Panc1 (cell line): ENCODE data around the gene CEP290. TPM values are rescaled to one million over a fixed set of nuclear protein-coding genes. Genes with fewer than 3 reads are reported as not detected.
"Not testable (repeated sequence)": the region's sequence is repeated elsewhere in the genome, so short reads cannot be mapped to it uniquely, and the experiment has no call there.

Experiments used
- ATAC-seq: fragments of 200-7000 bp; cut with Tn5 transposase; 2 replicates; pipeline ENCODE4 v1.9.1; 2020; ENCODE audit warnings: mild to moderate bottlenecking, moderate library complexity
- BruUV-seq: library from RNA; stranded (reverse); fragments of 400-500 nt; replicated peaks from 2 replicates; lab custom pipeline; 2021; lab: Mats Ljungman, UMichigan
- CTCF ChIA-PET: fragments of 300-600 bp; sonication (Branson Sonifier 250); formaldehyde crosslinking; loops from one replicate; lab custom pipeline; 2022; ENCODE audit warnings: antibody characterized with exemption; lab: Charles Lee
- POLR2A ChIA-PET: fragments of 300-600 bp; sonication (Branson Sonifier 250); formaldehyde crosslinking; loops from one replicate; lab custom pipeline; 2022; ENCODE audit warnings: antibody characterized with exemption; lab: Charles Lee
- DNase-seq: peaks from one replicate; pipeline ENCODE4 v3.0.0-alpha.2; 2010; ENCODE audit warnings: low read depth, low spot score
- H3K27ac ChIP-seq: 2 replicates; pipeline ENCODE4 v1.5.1; 2011; ENCODE audit warnings: mild to moderate bottlenecking, low read length, inconsistent platforms
- H3K27me3 ChIP-seq: fragments of 200-500 bp; sonication (Bioruptor generic); 2 replicates; pipeline ENCODE4 v1.6.0; 2014; ENCODE audit warnings: low read length, inconsistent platforms; ENCODE audit not compliant: control insufficient read depth, insufficient read depth
- H3K36me3 ChIP-seq: fragments of 200-500 bp; sonication (Bioruptor generic); 2 replicates; pipeline ENCODE4 v1.5.1; 2014; ENCODE audit warnings: inconsistent platforms, mild to moderate bottlenecking, low read length, moderate library complexity; ENCODE audit not compliant: control insufficient read depth, insufficient read depth
- H3K4me1 ChIP-seq: 2 replicates; pipeline ENCODE4 v1.5.1; 2011; ENCODE audit warnings: inconsistent platforms, mild to moderate bottlenecking, low read length, moderate library complexity; ENCODE audit not compliant: control insufficient read depth, insufficient read depth
- H3K4me3 ChIP-seq, 2 experiments: 2 replicates each; pipeline ENCODE4 v1.5.1; 2011 to 2012; ENCODE audit warnings: low read depth in 2 of 2, low read length in 2 of 2, mild to moderate bottlenecking in 2 of 2, inconsistent platforms in 1 of 2, moderate library complexity in 1 of 2
- H3K9me3 ChIP-seq: fragments of 200-500 bp; sonication (Bioruptor generic); 2 replicates; pipeline ENCODE4 v1.5.1; 2014; ENCODE audit warnings: low read depth, mild to moderate bottlenecking, inconsistent platforms, low read length, moderate library complexity; ENCODE audit not compliant: control insufficient read depth, insufficient read depth
- CTCF ChIP-seq: fragments of 450-650 bp; IDR thresholded peaks from 2 replicates; pipeline ENCODE4 v1.5.1; 2017; ENCODE audit warnings: mild to moderate bottlenecking
- POLR2AphosphoS5 ChIP-seq: IDR thresholded peaks from 2 replicates; pipeline ENCODE4 v1.6.1; 2012; ENCODE audit warnings: mild to moderate bottlenecking, low read depth, low read length, moderate library complexity
- REST ChIP-seq, 2 experiments: IDR thresholded peaks; 2 replicates each; pipeline ENCODE4 v1.6.1; 2011 to 2012; ENCODE audit warnings: low read depth in 2 of 2, control low read depth in 1 of 2, low read length in 1 of 2, mild to moderate bottlenecking in 1 of 2, moderate library complexity in 1 of 2; ENCODE audit not compliant: insufficient read depth in 1 of 2
- SIN3A ChIP-seq: IDR thresholded peaks from 2 replicates; pipeline ENCODE4 v1.6.1; 2012; ENCODE audit warnings: low read depth, mild to moderate bottlenecking, low read length, moderate library complexity, borderline replicate concordance; ENCODE audit not compliant: insufficient read depth
- TCF7L2 ChIP-seq: IDR thresholded peaks from 2 replicates; pipeline ENCODE4 v1.6.1; 2011; ENCODE audit warnings: mild to moderate bottlenecking, low read depth, low read length, inconsistent platforms
- in situ Hi-C: cut with HindIII; loops from 2 replicates; pipeline ENCODE4 v1.10.0; 2016; ENCODE audit warnings: low sequenced_read_pairs, low pct_unique_long_range_greater_than_20kb
- intact Hi-C: fragments of 100-400 bp; cut with micrococcal nuclease; formaldehyde crosslinking; loops from one replicate; pipeline ENCODE4 v1.10.0; 2022; ENCODE audit not compliant: unreplicated experiment
- total RNA-seq: library from RNA; stranded (reverse); gene quantifications from one replicate; pipeline ENCODE4 v1.2.1, GENCODE V29; 2021; ENCODE audit not compliant: unreplicated experiment

Gene CEP290
- total RNA-seq, 1 experiment from 2014 or later = 14.6 TPM

DNA sequence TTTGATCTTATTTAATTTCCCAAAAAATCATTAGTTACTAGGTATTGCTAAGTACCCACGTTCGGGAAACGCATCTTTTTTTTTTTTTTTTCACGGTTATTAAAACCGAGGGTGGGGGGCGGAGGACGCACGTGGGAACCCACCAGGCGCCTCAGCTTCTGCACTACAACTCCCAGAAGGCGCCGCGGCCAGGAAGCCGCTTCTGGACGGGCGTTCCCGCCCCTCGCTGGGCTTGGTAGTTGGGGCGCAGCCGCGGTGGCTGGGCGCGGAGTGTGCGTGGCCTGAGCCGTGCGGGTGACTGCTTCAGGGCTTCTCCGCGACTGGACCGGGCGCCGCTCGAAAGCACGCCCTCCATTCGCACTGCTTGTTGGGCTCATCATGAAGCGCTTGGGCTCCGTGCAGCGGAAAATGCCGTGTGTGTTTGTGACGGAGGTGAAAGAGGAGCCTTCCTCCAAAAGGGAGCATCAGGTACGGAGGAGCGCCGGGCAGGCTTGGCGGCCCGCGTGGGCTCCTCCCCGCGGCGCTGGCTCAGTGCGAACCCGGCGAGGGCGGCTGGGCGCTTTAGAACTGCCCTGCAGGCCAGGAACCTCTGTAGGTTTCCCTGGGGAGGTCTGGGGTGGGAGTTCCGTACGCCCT, 106.5 kb downstream of the CEP290 start:
- DNase-seq (peak; percentile 28), ATAC-seq (peak; percentile 100)
- Histone ChIP-seq H3K27me3 (no peaks in the 10 kb centered on the region), H3K4me3 (peak overlapping the region; percentile 79 to 97), H3K9me3 (no peaks in the 10 kb centered on the region), H3K4me1 (peaks cover 11% of the 10 kb centered on the region), H3K27ac (peak overlapping the region; percentile 93), H3K36me3 (peaks cover 6% of the 10 kb centered on the region; the same call in 1 of the 2 replicates)
- ChIA-PET POLR2A (no interaction called here), CTCF (no interaction called here)
- TF ChIP-seq REST (IDR thresholded peaks at IDR 0.05; ENCODE audit: insufficient read depth in 1 of 2, low read depth in 2 of 2, low read length in 1 of 2) = peak in 1 of 2 experiments; percentile 21; a peak in 1 of 4 replicates
- no peak for TF ChIP-seq TCF7L2
- 0 out of 2 replicates have a peak, but pooled peaks have one; percentile 72 for TF ChIP-seq SIN3A
- no peak for TF ChIP-seq CTCF
- TF ChIP-seq POLR2AphosphoS5 = peak; percentile 89
- in situ Hi-C loops (no loop called here), intact Hi-C loops (no loop called here)
- BruUV-seq = no TSS peak

- H3K4me1 ChIP-seq, BruUV-seq, H3K27ac ChIP-seq, H3K36me3 ChIP-seq, ATAC-seq, intact Hi-C loops, H3K4me3 ChIP-seq, in situ Hi-C loops, DNase-seq, H3K9me3 ChIP-seq, CTCF ChIA-PET, H3K27me3 ChIP-seq: not testable (repeated sequence)
- POLR2A ChIA-PET = interaction anchor here (0.5 kb wide), 1 partner anchor 1313 kb away, joined by 4 read pairs; no protein-coding TSS in a partner anchor
Observed at GRCh38 chr12:88031161-88031560, 110.7 kb downstream of the CEP290 start.

GRCh38 chr12:88029093-88029665, 112.7 kb downstream of the CEP290 start, which contains the start of gene C12orf50:
Gene C12orf50, minus strand, starts transcription at chr12:88029401. Its CDS starts 2,439 bp downstream, at chr12:88026962.
- Histone ChIP-seq H3K4me1 (no peaks in the 10 kb centered on the region), H3K27ac (no peak within 1 kb of the TSS), H3K27me3 (no peaks in the 10 kb centered on the region), H3K36me3 (no peaks in the 10 kb centered on the region), H3K9me3 (no peaks in the 10 kb centered on the region), H3K4me3 (no peak within 1 kb of the TSS)
- ATAC-seq (no peak), DNase-seq (no peak)
- ChIA-PET POLR2A (no interaction called here), CTCF (no interaction called here)
- intact Hi-C loops = no loop called here
- no TSS peak for BruUV-seq
- in situ Hi-C loops = no loop called here
- TF ChIP-seq TCF7L2 (no peak), POLR2AphosphoS5 (no peak), CTCF (no peak), SIN3A (no peak)
